ENCODE results near the gene ASB10. TPM values are rescaled to one million over a fixed set of nuclear protein-coding genes. Genes with fewer than 3 reads are reported as not detected.

Gene ASB10
- total RNA-seq, 1 experiment from 2014 or later, result not detected

DNA sequence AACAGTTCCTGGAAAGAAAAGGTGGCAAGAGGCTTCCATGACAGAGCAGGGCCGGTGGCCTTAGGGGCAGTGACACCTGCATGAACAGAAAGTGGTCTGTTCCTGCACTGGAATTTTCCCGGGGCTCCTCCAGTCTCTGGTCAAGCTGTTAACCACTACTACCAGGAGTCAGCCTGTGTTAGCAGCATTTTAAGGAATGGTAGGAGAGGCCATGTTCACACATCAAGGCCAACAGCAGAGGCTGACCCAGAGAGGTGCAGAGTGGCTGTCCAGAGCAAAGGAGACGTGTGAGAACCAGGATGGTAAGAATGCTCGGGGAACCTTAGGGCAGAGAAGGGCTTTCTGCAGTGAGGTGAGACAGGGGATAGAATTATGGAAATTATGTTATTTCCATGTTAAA, 14.7 kb upstream of the ASB10 start:
- POLR2A ChIA-PET, result no interaction called here
- no peak for DNase-seq (ENCODE audit: low spot score)
- H3K4me1 Mint-ChIP-seq, result peaks cover 4% of the 10 kb centered on the region

DNA sequence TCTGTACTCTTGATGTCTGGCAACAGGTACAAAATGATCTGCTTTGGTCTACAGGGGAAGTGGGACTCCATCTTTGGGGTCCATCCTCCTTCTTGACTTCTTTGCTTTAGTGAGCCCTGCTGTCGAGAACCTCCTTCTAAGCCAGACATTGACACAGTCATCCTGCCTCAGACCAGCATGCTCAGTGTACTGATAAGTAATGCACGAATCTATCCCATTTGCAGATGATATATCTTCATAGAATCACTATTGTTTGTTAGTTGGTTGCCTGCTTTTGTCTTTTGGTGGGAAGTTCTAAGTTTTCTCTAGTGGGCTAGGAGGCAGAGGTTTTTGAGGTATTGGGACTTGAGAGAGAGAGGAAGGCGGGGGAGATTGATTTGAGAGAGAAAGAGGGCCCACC, 14.3 kb upstream of the ASB10 start:
- no peak for TF ChIP-seq HMGA2 (CRISPR knock-in tag; IDR thresholded peaks at IDR 0.05)
- POLR2A ChIA-PET, result no interaction called here
- H3K4me3 Mint-ChIP-seq, result no peak overlapping the region

More for the DNA sequence above, 14.7 kb upstream of the ASB10 start:
- H3K36me3 Mint-ChIP-seq, result no peaks in the 10 kb centered on the region
- H3K27ac Mint-ChIP-seq, result no peak overlapping the region
- no peaks in the 10 kb centered on the region for H3K9me3 Mint-ChIP-seq
- TF ChIP-seq ZNF317 (CRISPR knock-in tag; IDR thresholded peaks at IDR 0.05; ENCODE audit: borderline replicate concordance, low read depth) (no peak), SOX15 (CRISPR knock-in tag; IDR thresholded peaks at IDR 0.05) (no peak), RORB (CRISPR knock-in tag; IDR thresholded peaks at IDR 0.05) (no peak), NR3C1 (CRISPR knock-in tag; conservative IDR thresholded peaks at IDR 0.05; ENCODE audit: low read depth) (no peak), PRDM15 (CRISPR knock-in tag; IDR thresholded peaks at IDR 0.05) (no peak), GRHL2 (CRISPR knock-in tag; IDR thresholded peaks at IDR 0.05; ENCODE audit: insufficient replicate concordance, severe bottlenecking) (no peak), ZBTB21 (CRISPR knock-in tag; IDR thresholded peaks at IDR 0.05; ENCODE audit: borderline replicate concordance) (no peak), CBFB (CRISPR knock-in tag; IDR thresholded peaks at IDR 0.05; ENCODE audit: low read depth) (no peak), TCF7 (CRISPR knock-in tag; IDR thresholded peaks at IDR 0.05; ENCODE audit: low read depth) (no peak), PREB (CRISPR knock-in tag; IDR thresholded peaks at IDR 0.05; ENCODE audit: borderline replicate concordance) (no peak), NFYB (CRISPR knock-in tag; conservative IDR thresholded peaks at IDR 0.05; ENCODE audit: low read depth) (no peak)
- TF ChIP-seq, protein P1, sequence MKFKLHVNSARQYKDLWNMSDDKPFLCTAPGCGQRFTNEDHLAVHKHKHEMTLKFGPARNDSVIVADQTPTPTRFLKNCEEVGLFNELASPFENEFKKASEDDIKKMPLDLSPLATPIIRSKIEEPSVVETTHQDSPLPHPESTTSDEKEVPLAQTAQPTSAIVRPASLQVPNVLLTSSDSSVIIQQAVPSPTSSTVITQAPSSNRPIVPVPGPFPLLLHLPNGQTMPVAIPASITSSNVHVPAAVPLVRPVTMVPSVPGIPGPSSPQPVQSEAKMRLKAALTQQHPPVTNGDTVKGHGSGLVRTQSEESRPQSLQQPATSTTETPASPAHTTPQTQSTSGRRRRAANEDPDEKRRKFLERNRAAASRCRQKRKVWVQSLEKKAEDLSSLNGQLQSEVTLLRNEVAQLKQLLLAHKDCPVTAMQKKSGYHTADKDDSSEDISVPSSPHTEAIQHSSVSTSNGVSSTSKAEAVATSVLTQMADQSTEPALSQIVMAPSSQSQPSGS (CRISPR knock-in tag; IDR thresholded peaks at IDR 0.05; ENCODE audit: borderline replicate concordance, low read depth), result no peak
- TF ChIP-seq, protein P2, sequence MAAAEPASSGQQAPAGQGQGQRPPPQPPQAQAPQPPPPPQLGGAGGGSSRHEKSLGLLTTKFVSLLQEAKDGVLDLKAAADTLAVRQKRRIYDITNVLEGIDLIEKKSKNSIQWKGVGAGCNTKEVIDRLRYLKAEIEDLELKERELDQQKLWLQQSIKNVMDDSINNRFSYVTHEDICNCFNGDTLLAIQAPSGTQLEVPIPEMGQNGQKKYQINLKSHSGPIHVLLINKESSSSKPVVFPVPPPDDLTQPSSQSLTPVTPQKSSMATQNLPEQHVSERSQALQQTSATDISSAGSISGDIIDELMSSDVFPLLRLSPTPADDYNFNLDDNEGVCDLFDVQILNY (CRISPR knock-in tag; IDR thresholded peaks at IDR 0.05), result no peak
- ATAC-seq, result no peak
- H3K27me3 Mint-ChIP-seq (ENCODE audit: low read depth), result peaks cover 7% of the 10 kb centered on the region
- no peak overlapping the region for H3K4me3 Mint-ChIP-seq
- CTCF ChIA-PET, result no interaction called here

More for the DNA sequence above, 14.3 kb upstream of the ASB10 start:
- Mint-ChIP-seq H3K9me3 (no peaks in the 10 kb centered on the region), H3K27ac (no peak overlapping the region), H3K36me3 (no peaks in the 10 kb centered on the region), H3K27me3 (ENCODE audit: low read depth) (peaks cover 7% of the 10 kb centered on the region), H3K4me1 (peaks cover 4% of the 10 kb centered on the region)
- CTCF ChIA-PET, result interaction anchor here (0.8 to 2.2 kb wide), 2 partner anchors 43 to 110 kb away, joined by 4 to 9 read pairs; no protein-coding TSS in a partner anchor
- no peak for DNase-seq (ENCODE audit: low spot score)
- no peak for ATAC-seq
